ENCODE results near the gene PGLYRP2. TPM values are rescaled to one million over a fixed set of nuclear protein-coding genes. Genes with fewer than 3 reads are reported as not detected.

Gene PGLYRP2
- total and polyA plus RNA-seq, 9 of the 15 experiments (the other 6 are each of a cell fraction or from before 2014, with no cell fraction given) = not detected

- no peak for TF ChIP-seq STAT5B (CRISPR knock-in tag; IDR thresholded peaks at IDR 0.05)
- TF ChIP-seq ZNF511 (CRISPR knock-in tag; IDR thresholded peaks at IDR 0.05) = no peak; the same call in 1 of the 2 replicates
- no peak for TF ChIP-seq HLTF (IDR thresholded peaks at IDR 0.05)
- no peak for TF ChIP-seq PYGO2 (tag; IDR thresholded peaks at IDR 0.05)
- TF ChIP-seq ZNF280A (IDR thresholded peaks at IDR 0.05; ENCODE audit: low read depth, partially characterized antibody) = no peak
- no peak for TF ChIP-seq ZNF165 (CRISPR knock-in tag; IDR thresholded peaks at IDR 0.05; ENCODE audit: borderline replicate concordance)
- TF ChIP-seq IRF2 (CRISPR knock-in tag; IDR thresholded peaks at IDR 0.05) = no peak
- no peak for TF ChIP-seq MTA2 (IDR thresholded peaks at IDR 0.05; ENCODE audit: low read depth)
- TF ChIP-seq DEAF1 (CRISPR knock-in tag; IDR thresholded peaks at IDR 0.05) = no peak
- no peak for TF ChIP-seq ZNF449 (CRISPR knock-in tag; IDR thresholded peaks at IDR 0.05)
- TF ChIP-seq HSF4 (CRISPR knock-in tag; IDR thresholded peaks at IDR 0.05; ENCODE audit: borderline replicate concordance) = no peak
- no peak for TF ChIP-seq ZNF217 (CRISPR knock-in tag; IDR thresholded peaks at IDR 0.05)
- TF ChIP-seq ZNF224 (CRISPR knock-in tag; IDR thresholded peaks at IDR 0.05) = no peak
- no peak for TF ChIP-seq RBM25 (IDR thresholded peaks at IDR 0.05; ENCODE audit: low read depth, low read length, severe bottlenecking)
- no peak for TF ChIP-seq CAMTA2 (CRISPR knock-in tag; conservative IDR thresholded peaks at IDR 0.05)
- no peak for TF ChIP-seq DIDO1 (tag; IDR thresholded peaks at IDR 0.05; ENCODE audit: low read depth)
- no peak for TF ChIP-seq ZNF12 (CRISPR knock-in tag; IDR thresholded peaks at IDR 0.05)
- TF ChIP-seq DNMT1 (IDR thresholded peaks at IDR 0.05) = no peak
- no peak for TF ChIP-seq ZBED1 (IDR thresholded peaks at IDR 0.05)
- TF ChIP-seq HDAC3 (IDR thresholded peaks at IDR 0.05; ENCODE audit: borderline replicate concordance, partially characterized antibody) = no peak
- TF ChIP-seq MLLT1 (IDR thresholded peaks at IDR 0.05) = peak in 1 of 2 experiments; percentile 100; a peak in 2 of 4 replicates
Measured at GRCh38 chr19:15432629-15433518, 46.4 kb downstream of the PGLYRP2 start (continued).
